OCI-LY7 (cell line): ENCODE data around the gene NKAIN2. TPM values are rescaled to one million over a fixed set of nuclear protein-coding genes. Genes with fewer than 3 reads are reported as not detected.
"Not testable (repeated sequence)": the region's sequence is repeated elsewhere in the genome, so short reads cannot be mapped to it uniquely, and the experiment has no call there.

ENCODE experiments used
- BruUV-seq: library from RNA; stranded (reverse); fragments of 400-500 nt; replicated peaks from 2 replicates; lab custom pipeline; 2021; lab: Mats Ljungman, UMichigan
- CTCF ChIA-PET: fragments of 300-600 bp; sonication (Branson Sonifier 250); formaldehyde crosslinking; loops from one replicate; lab custom pipeline; 2022; ENCODE audit warnings: antibody characterized with exemption; ENCODE audit not compliant: unreplicated experiment; lab: Charles Lee
- POLR2A ChIA-PET: fragments of 300-600 bp; sonication (Branson Sonifier 250); formaldehyde crosslinking; loops from one replicate; lab custom pipeline; 2022; ENCODE audit warnings: antibody characterized with exemption; lab: Charles Lee
- DNase-seq: peaks from one replicate; pipeline ENCODE4 v3.0.0-alpha.2; 2015; ENCODE audit warnings: low spot score
- H2AFZ ChIP-seq: fragments of 200-600 bp; sonication (generic), shearing (Covaris generic); 2 replicates; pipeline ENCODE4 v1.6.1; 2014; ENCODE audit warnings: mild to moderate bottlenecking, antibody characterized with exemption, low read length, moderate library complexity
- H3K27ac ChIP-seq: fragments of 200-600 bp; sonication (generic); 2 replicates; pipeline ENCODE4 v1.5.1; 2014; ENCODE audit warnings: mixed run types, low read depth, mild to moderate bottlenecking, moderate library complexity, low read length, inconsistent platforms; ENCODE audit not compliant: poor library complexity, severe bottlenecking
- H3K36me3 ChIP-seq: fragments of 200-600 bp; sonication (generic); 2 replicates; pipeline ENCODE4 v1.6.1; 2014; ENCODE audit warnings: mild to moderate bottlenecking, antibody characterized with exemption, low read length, moderate library complexity, mixed read lengths; ENCODE audit not compliant: insufficient read depth
- H3K4me1 ChIP-seq: fragments of 200-600 bp; sonication (generic); 2 replicates; pipeline ENCODE4 v1.5.1; 2014; ENCODE audit warnings: mild to moderate bottlenecking, low read length; ENCODE audit not compliant: insufficient read depth, poor library complexity, severe bottlenecking
- H3K4me2 ChIP-seq: fragments of 200-600 bp; sonication (generic); 2 replicates; pipeline ENCODE4 v1.6.1; 2014; ENCODE audit warnings: mild to moderate bottlenecking, low read length
- H3K4me3 ChIP-seq: fragments of 200-600 bp; sonication (generic); 2 replicates; pipeline ENCODE4 v1.5.1; 2014; ENCODE audit warnings: mild to moderate bottlenecking, low read depth, low read length; ENCODE audit not compliant: poor library complexity, severe bottlenecking
- H3K79me2 ChIP-seq: fragments of 200-600 bp; sonication (generic); 2 replicates; pipeline ENCODE4 v1.6.1; 2016; ENCODE audit warnings: low read depth, mild to moderate bottlenecking, low read length, moderate library complexity, mixed read lengths; ENCODE audit not compliant: insufficient read depth
- H3K9me2 ChIP-seq: fragments of 200-600 bp; sonication (generic); 2 replicates; pipeline ENCODE4 v1.6.1; 2016; ENCODE audit warnings: mild to moderate bottlenecking, low read length, mixed read lengths; ENCODE audit not compliant: insufficient read depth
- H3K9me3 ChIP-seq: fragments of 200-600 bp; sonication (generic); 2 replicates; pipeline ENCODE4 v1.6.1; 2014; ENCODE audit warnings: mild to moderate bottlenecking, mixed run types, low read length, mixed read lengths
- H4K20me1 ChIP-seq: fragments of 200-600 bp; sonication (generic); 2 replicates; pipeline ENCODE4 v1.6.1; 2014; ENCODE audit warnings: mild to moderate bottlenecking, antibody characterized with exemption, low read length, moderate library complexity, mixed read lengths; ENCODE audit not compliant: insufficient read depth
- CTCF ChIP-seq: fragments of 200-600 bp; sonication (generic); conservative IDR thresholded peaks from 2 replicates; pipeline ENCODE4 v1.5.1; 2014; ENCODE audit warnings: mild to moderate bottlenecking, antibody characterized with exemption, low read length, moderate library complexity, mixed read lengths
- EZH2phosphoT487 ChIP-seq: fragments of 200-600 bp; sonication (generic); IDR thresholded peaks from 2 replicates; pipeline ENCODE4 v1.6.1; 2018; ENCODE audit warnings: low read depth, borderline replicate concordance, mild to moderate bottlenecking, mixed run types, antibody characterized with exemption, low read length, moderate library complexity, mixed read lengths
- intact Hi-C: fragments of 100-400 bp; cut with micrococcal nuclease; formaldehyde crosslinking; loops from one replicate; pipeline ENCODE4 v1.10.0; 2022; ENCODE audit not compliant: unreplicated experiment
- total RNA-seq, 2 experiments: library from RNA; depleted of rRNA in 1 of 2; stranded (reverse); fragments of >200 nt in 1 of 2; shearing (Covaris generic) in 1 of 2; gene quantifications; 2 replicates each; pipeline ENCODE4 v1.2.3, GENCODE V29; 2014 to 2022

The NKAIN2 gene
- total RNA-seq, 2 experiments from 2014 or later, result not detected

GRCh38 chr6:124233221-124233620 is 429.6 kb downstream of the NKAIN2 start:
- Histone ChIP-seq H3K79me2 (no peaks in the 10 kb centered on the region), H3K4me1 (no peaks in the 10 kb centered on the region), H2AFZ (no peak overlapping the region), H4K20me1 (no peaks in the 10 kb centered on the region), H3K4me3 (no peak overlapping the region), H3K27ac (no peak overlapping the region), H3K9me2 (no peaks in the 10 kb centered on the region), H3K36me3 (no peaks in the 10 kb centered on the region), H3K4me2 (no peak overlapping the region), H3K9me3 (no peaks in the 10 kb centered on the region)
- no TSS peak for BruUV-seq
- TF ChIP-seq EZH2phosphoT487, result no peak
- TF ChIP-seq CTCF, result no peak
- POLR2A ChIA-PET, result interaction anchor here (0.5 kb wide), 1 partner anchor 62 kb away, joined by 3 read pairs; no protein-coding TSS in a partner anchor
- CTCF ChIA-PET, result no interaction called here
- intact Hi-C loops, result no loop called here
- DNase-seq, result no peak

GRCh38 chr6:124234801-124235200 is 431.1 kb downstream of the NKAIN2 start:
- intact Hi-C loops, result no loop called here
- Histone ChIP-seq H3K36me3 (no peaks in the 10 kb centered on the region), H3K9me2 (no peaks in the 10 kb centered on the region), H3K4me2 (no peak overlapping the region), H3K9me3 (no peaks in the 10 kb centered on the region), H3K4me3 (no peak overlapping the region), H3K79me2 (no peaks in the 10 kb centered on the region), H2AFZ (no peak overlapping the region), H4K20me1 (no peaks in the 10 kb centered on the region), H3K4me1 (no peaks in the 10 kb centered on the region), H3K27ac (no peak overlapping the region)
- CTCF ChIA-PET, result no interaction called here
- TF ChIP-seq CTCF (no peak), EZH2phosphoT487 (no peak)
- BruUV-seq, result no TSS peak
- no peak for DNase-seq
- POLR2A ChIA-PET, result no interaction called here

GRCh38 chr6:124237911-124238310 is 434.2 kb downstream of the NKAIN2 start:
- intact Hi-C loops, result no loop called here
- H4K20me1 ChIP-seq, result no peaks in the 10 kb centered on the region
- ChIA-PET CTCF (no interaction called here), POLR2A (no interaction called here)
- no peaks in the 10 kb centered on the region for H3K36me3 ChIP-seq
- H3K9me3 ChIP-seq, result no peaks in the 10 kb centered on the region
- BruUV-seq, result no TSS peak
- H3K4me2 ChIP-seq, result no peak overlapping the region
- no peak overlapping the region for H2AFZ ChIP-seq
- no peaks in the 10 kb centered on the region for H3K9me2 ChIP-seq
- TF ChIP-seq EZH2phosphoT487 (no peak), CTCF (no peak)
- DNase-seq, result no peak
- H3K79me2 ChIP-seq, result no peaks in the 10 kb centered on the region
- H3K4me3 ChIP-seq, result no peak overlapping the region
- no peaks in the 10 kb centered on the region for H3K4me1 ChIP-seq
- no peak overlapping the region for H3K27ac ChIP-seq

- H2AFZ ChIP-seq, DNase-seq, H3K4me1 ChIP-seq, H3K27ac ChIP-seq, H3K9me3 ChIP-seq, BruUV-seq, H3K36me3 ChIP-seq, intact Hi-C loops, H4K20me1 ChIP-seq, H3K79me2 ChIP-seq, H3K9me2 ChIP-seq, POLR2A ChIA-PET, CTCF ChIA-PET, H3K4me3 ChIP-seq, H3K4me2 ChIP-seq: not testable (repeated sequence)
Measured at GRCh38 chr6:124238408-124238807, 434.7 kb downstream of the NKAIN2 start.
